ENCODE measurements around the gene ZC3H7A.
A peak's percentile ranks its signal among the peaks of the same experiment; 100 is the strongest.

ZC3H7A gene

DNA sequence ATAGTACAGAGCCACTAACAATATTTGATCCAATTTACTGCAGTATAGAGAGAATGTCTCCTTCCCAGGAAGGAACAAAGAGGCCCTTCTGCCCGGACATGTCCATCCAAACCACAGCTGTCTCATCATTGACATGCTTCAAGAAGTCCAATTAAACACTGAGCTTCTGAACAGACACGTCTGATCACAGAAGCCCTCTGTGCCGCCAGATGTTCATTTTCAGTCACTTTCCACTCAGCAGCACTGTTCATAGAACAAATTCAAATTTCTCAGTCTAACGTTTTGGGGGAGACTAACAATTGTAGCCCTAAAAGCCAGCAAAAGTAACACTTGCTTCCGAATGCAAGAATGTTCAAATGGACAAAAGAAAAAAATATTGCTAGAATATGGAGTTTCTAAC is 15.3 kb downstream of the ZC3H7A start:
- no peak for DNase-seq (ENCODE audit: low read depth)

DNA sequence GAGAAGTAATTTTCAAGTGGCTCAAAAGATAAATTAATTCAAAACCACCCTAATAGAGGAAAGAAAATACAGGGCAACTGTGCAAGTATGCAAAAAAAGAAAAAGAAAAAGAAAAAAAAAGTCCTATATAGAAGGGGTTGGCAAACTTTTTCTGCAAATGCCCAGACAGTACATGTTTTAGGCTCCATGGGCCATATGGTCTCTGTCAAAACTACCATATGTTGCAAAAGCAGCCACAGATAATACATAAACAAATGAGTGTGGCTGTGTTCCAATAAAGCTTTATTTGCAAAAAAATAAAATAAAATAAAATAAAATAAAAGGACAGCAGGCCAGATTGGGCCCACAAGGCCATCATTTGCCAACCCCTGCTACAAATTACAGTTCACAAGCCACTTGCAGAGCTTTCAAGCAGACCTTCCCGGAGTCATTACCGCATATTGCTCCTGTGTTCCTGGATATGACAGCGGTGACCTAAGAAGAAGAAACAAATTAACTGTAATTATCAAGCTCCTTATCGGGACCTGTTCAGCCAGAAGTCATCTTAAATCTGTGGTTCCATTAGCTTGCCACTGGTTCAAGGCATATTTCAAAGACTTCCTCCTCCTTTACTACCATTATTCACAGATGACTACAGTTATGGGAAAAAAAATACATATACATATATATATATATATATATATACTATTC is 15.9 kb downstream of the ZC3H7A start:
- DNase-seq (ENCODE audit: low read depth), result no peak
- no peak overlapping the region for H3K4me3 ChIP-seq (ENCODE audit: low read depth, low read length)

More for the DNA sequence above, 15.3 kb downstream of the ZC3H7A start:
- H3K4me3 ChIP-seq (ENCODE audit: low read depth, low read length), result no peak overlapping the region

- no peak for DNase-seq (ENCODE audit: low read depth)
- H3K4me3 ChIP-seq (ENCODE audit: low read depth, low read length), result no peak overlapping the region
Measured at GRCh38 chr16:11779074-11779473, 18.0 kb downstream of the ZC3H7A start.

- no peak for DNase-seq (ENCODE audit: low read depth)
- no peak overlapping the region for H3K4me3 ChIP-seq (ENCODE audit: low read depth, low read length)
Measured at GRCh38 chr16:11774065-11774626, 22.9 kb downstream of the ZC3H7A start.

DNA sequence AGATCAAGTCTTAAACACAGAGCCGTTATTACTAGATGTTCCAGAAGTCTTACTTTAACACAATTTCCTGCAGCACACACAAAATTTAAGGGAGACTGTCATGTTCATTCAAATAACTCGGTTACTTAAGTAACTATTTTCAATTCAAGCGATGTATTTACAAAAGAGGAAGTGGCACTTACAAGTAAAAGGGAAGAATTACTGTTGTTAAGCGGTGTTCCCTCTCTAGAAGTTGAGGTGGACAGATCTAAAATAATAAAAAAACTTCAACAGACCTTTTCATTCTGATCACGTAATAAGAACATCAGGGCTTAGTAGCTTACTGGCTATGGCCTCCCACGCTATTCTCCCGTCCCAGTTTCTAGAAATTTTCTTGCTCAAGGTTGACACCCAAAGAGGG is 28.2 kb downstream of the ZC3H7A start:
- no peak for DNase-seq (ENCODE audit: low read depth)
- H3K4me3 ChIP-seq (ENCODE audit: low read depth, low read length), result no peak overlapping the region

DNA sequence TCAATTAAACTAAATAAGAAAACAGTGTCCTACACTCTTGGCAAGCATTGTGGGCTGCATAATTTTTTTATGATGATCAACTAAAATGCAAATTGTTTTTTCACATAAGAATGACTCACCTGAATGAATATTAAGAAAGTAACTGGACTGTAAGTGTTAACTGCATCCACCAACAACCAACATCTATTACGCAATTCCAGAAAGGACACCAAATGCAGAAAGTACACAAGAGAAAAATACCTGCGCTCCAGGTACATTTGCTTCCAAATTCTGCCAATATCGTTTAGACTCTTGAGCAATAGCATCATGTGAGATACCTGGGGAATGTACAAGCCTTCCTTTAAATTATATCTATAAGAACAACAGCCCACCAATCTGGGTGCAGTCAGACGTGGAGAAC is 34.6 kb downstream of the ZC3H7A start:
- no peak overlapping the region for H3K4me3 ChIP-seq (ENCODE audit: low read depth, low read length)

GRCh38 chr16:11759997-11760396 is 37.1 kb downstream of the ZC3H7A start:
- no peak overlapping the region for H3K4me3 ChIP-seq (ENCODE audit: low read depth, low read length)
- no peak for DNase-seq (ENCODE audit: low read depth)

More for the DNA sequence above, 34.6 kb downstream of the ZC3H7A start:
- DNase-seq (ENCODE audit: low read depth), result no peak

DNA sequence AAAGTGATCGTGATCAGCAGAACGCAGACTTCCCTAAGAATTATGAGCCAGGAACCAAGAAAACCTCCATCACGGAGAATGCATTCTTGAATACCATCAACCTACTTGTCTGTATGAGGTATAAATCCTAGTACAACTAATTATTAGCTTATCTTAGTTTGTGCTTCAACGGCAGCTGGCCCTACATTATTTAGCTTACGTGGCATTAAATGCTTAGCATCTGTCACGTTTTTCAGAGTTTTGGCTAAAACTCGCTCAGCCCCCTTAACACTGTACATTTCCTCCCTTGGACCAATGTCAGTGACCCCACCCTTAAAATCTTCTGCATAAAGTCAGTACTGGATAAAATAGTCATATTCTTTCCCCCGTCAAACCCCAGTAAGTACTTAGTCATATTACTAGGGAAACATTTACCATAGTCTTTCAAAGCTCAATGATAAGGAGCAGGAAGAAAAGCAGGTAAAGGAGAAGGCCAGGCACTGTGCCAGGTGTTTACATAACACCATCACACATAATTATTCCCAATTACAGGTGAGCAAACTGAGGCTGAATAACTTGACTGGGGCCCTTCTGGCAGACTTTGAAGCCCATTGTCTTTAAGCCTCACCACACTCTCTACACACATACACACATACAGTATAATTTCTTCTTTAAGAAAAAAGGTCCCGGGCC is 37.8 kb downstream of the ZC3H7A start:
- no peak overlapping the region for H3K4me3 ChIP-seq (ENCODE audit: low read depth, low read length)
- no peak for DNase-seq (ENCODE audit: low read depth)

- no peak overlapping the region for H3K4me3 ChIP-seq (ENCODE audit: low read depth, low read length)
- DNase-seq (ENCODE audit: low read depth), result peak; percentile 10
Measured at GRCh38 chr16:11757671-11758545, 39.1 kb downstream of the ZC3H7A start.

- no peak for DNase-seq (ENCODE audit: low read depth)
- H3K4me3 ChIP-seq (ENCODE audit: low read depth, low read length), result no peak overlapping the region
Measured at GRCh38 chr16:11756248-11756647, 40.8 kb downstream of the ZC3H7A start.

- no peak overlapping the region for H3K4me3 ChIP-seq (ENCODE audit: low read depth, low read length)
- DNase-seq (ENCODE audit: low read depth), result no peak
Measured at GRCh38 chr16:11755022-11755760, 41.9 kb downstream of the ZC3H7A start.

GRCh38 chr16:11752856-11753255 is 44.2 kb downstream of the ZC3H7A start:
- H3K4me3 ChIP-seq (ENCODE audit: low read depth, low read length), result no peak overlapping the region
- no peak for DNase-seq (ENCODE audit: low read depth)

DNA sequence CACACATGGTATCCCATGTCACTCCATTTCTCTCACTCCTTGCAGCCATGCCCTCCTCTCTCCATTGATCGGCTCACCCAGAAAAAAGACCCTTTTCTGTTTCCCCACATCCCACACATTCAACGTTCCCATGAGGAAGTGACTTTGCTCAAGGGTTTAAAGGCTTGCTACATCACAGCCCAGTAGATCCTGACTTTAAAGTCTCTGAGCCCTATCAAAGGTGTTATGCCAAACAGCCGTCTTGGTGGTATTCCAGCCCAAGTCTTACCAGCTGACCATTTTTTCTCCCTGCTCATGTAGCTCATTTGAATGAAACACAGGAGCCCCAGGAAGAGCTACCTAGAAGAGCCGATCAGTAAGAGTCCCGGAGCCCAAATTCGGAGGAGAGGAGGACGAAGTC is 47.0 kb downstream of the ZC3H7A start:
- no peak overlapping the region for H3K4me3 ChIP-seq (ENCODE audit: low read depth, low read length)
- no peak for DNase-seq (ENCODE audit: low read depth)

- no peak for DNase-seq (ENCODE audit: low read depth)
- H3K4me3 ChIP-seq (ENCODE audit: low read depth, low read length), result no peak overlapping the region
Measured at GRCh38 chr16:11748404-11749254, 48.4 kb downstream of the ZC3H7A start.

GRCh38 chr16:11747949-11748403 is 49.1 kb downstream of the ZC3H7A start:
- DNase-seq (ENCODE audit: low read depth), result no peak
- H3K4me3 ChIP-seq (ENCODE audit: low read depth, low read length), result no peak overlapping the region

- DNase-seq (ENCODE audit: low read depth), result no peak
- no peak overlapping the region for H3K4me3 ChIP-seq (ENCODE audit: low read depth, low read length)
Measured at GRCh38 chr16:11744075-11744470, 53.0 kb downstream of the ZC3H7A start.

DNA sequence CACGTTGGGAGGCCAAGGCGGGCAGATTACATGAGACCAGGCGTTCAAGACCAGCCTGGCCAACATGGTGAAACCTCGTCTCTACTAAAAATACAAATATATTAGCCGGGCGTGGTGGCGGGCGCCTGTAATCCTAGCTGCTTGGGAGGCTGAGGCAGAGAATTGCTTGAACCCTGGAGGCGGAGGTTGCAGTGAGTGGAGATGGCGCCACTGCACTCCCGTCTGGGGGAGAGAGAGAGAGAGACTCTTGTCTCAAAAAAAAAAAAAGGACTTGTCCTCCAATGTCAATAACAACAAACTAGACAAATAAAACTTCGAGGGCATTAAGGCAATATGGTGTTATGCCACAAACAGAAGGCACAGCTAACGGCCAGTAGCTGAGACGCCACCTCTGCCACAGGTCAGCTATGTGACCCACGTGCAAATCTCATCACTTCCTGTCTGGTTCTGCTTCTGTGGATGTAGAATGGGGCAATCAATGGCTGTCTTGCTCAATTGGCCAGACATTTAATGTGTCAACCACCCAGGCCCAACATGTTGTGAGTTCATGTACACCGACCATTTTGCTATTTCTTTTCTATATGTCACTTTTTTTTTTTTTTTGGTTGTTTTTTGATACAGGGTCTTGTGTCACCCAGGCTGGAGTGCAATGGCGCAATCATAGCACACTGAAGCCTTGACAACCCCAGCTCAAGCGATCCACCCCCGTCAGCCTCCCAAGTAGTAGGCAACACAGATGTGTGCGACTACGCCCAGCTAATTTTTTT is 53.6 kb downstream of the ZC3H7A start:
- DNase-seq (ENCODE audit: low read depth), result no peak

More for the DNA sequence above, 53.6 kb downstream of the ZC3H7A start:
- H3K4me3 ChIP-seq (ENCODE audit: low read depth, low read length), result peak overlapping the region; percentile 95

Measured in skeletal muscle cell (primary cell).